ENCODE results near the gene SOD1. TPM values are rescaled to one million over a fixed set of nuclear protein-coding genes. Genes with fewer than 3 reads are reported as not detected.

SOD1 gene
- total and polyA plus RNA-seq, 2 of the 8 experiments (the other 6 are each of a cell fraction or from before 2014, with no cell fraction given) = 192 to 226 TPM

- H3K56ac ChIP-seq (replicated peaks; ENCODE audit: insufficient read length, low read depth, low read length) = no peak overlapping the region
- H3K4ac ChIP-seq (replicated peaks; ENCODE audit: insufficient read length, low read depth, low read length) = no peak overlapping the region
- no peak overlapping the region for H2BK20ac ChIP-seq (ENCODE audit: low read length)
- H3K4me2 ChIP-seq (ENCODE audit: insufficient read depth in 1 of 2, low read depth in 2 of 2, low read length in 2 of 2) = no peak overlapping the region
- H3K23me2 ChIP-seq (ENCODE audit: low read depth, low read length) = no peaks in the 10 kb centered on the region
- H3K23ac ChIP-seq (ENCODE audit: insufficient read length) = no peak overlapping the region
- no peak overlapping the region for H2BK12ac ChIP-seq (ENCODE audit: low read depth, low read length)
- no peak overlapping the region for H4K91ac ChIP-seq (replicated peaks; ENCODE audit: insufficient read length, low read length)
- no peak overlapping the region for H2BK120ac ChIP-seq (replicated peaks; ENCODE audit: low read depth, low read length)
- no peak for DNase-seq (ENCODE audit: low read depth in 1 of 2, low spot score in 2 of 2)
- ChIA-PET CTCF (ENCODE audit: partially characterized antibody) (interaction anchor here (1.3 kb wide), 1 partner anchor 24 kb away, joined by 7 read pairs; no protein-coding TSS in a partner anchor), POLR2A (ENCODE audit: partially characterized antibody) (no interaction called here)
- H3K27ac ChIP-seq (ENCODE audit: low read depth, low read length) = no peak overlapping the region
- H3K18ac ChIP-seq (ENCODE audit: extremely low read depth, low read length) = no peak overlapping the region
- H2BK5ac ChIP-seq (ENCODE audit: low read depth, low read length) = no peak overlapping the region
- H3K79me1 ChIP-seq (ENCODE audit: low read depth, low read length) = no peaks in the 10 kb centered on the region; the same call in 1 of the 2 replicates
- H2AFZ ChIP-seq (ENCODE audit: low read length) = no peak overlapping the region
- H3K4me1 ChIP-seq (replicated peaks in 1 of 4; ENCODE audit: control insufficient read depth in 3 of 4, insufficient read depth in 4 of 4, low read length in 3 of 4) = no peaks in the 10 kb centered on the region
- no peak for FAIRE-seq
- H4K20me1 ChIP-seq (replicated peaks in 1 of 2; ENCODE audit: control insufficient read depth in 1 of 2, insufficient read depth in 2 of 2, low read length in 2 of 2) = no peaks in the 10 kb centered on the region
- H3K9me3 ChIP-seq (ENCODE audit: insufficient read depth in 2 of 2, low read depth in 1 of 2, low read length in 1 of 2) = no peaks in the 10 kb centered on the region
- no peaks in the 10 kb centered on the region for H3K27me3 ChIP-seq (replicated peaks in 1 of 4; ENCODE audit: control insufficient read depth in 3 of 4, extremely low read depth in 1 of 4, insufficient read depth in 3 of 4, low read length in 3 of 4)
- no peak overlapping the region for H4K8ac ChIP-seq (ENCODE audit: extremely low read depth, insufficient read depth, low read length)
- 89% methylated on average over 3 of the region's 3 CpGs; no CpG with 5 or more reads in 1 of the 2 experiments for WGBS, 2 experiments (ENCODE audit: extremely low coverage in 1 of 2, insufficient coverage in 1 of 2, insufficient read length in 1 of 2, insufficient replicate concordance in 2 of 2, low coverage in 1 of 2, low lambda C conversion rate in 2 of 2, missing lambda C conversion rate in 1 of 2)
- H4K5ac ChIP-seq (ENCODE audit: insufficient read length, low read depth, low read length) = no peak overlapping the region
- no peak overlapping the region for H2AK5ac ChIP-seq (ENCODE audit: low read depth, low read length)
- no peak overlapping the region for H3K4me3 ChIP-seq (ENCODE audit: extremely low read depth in 1 of 4, insufficient read depth in 2 of 4, low read depth in 3 of 4, low read length in 4 of 4)
- H3K79me2 ChIP-seq (ENCODE audit: control insufficient read depth in 1 of 2, insufficient read depth in 2 of 2, low read length in 2 of 2) = no peaks in the 10 kb centered on the region
- no peaks in the 10 kb centered on the region for H3K36me3 ChIP-seq (ENCODE audit: control insufficient read depth in 2 of 4, insufficient read depth in 4 of 4, low read length in 3 of 4)
- H3K9ac ChIP-seq (replicated peaks in 1 of 4; ENCODE audit: extremely low read depth in 1 of 4, low read depth in 3 of 4, low read length in 3 of 4) = no peak overlapping the region
- no peak overlapping the region for H2BK15ac ChIP-seq (ENCODE audit: low read length)
- no peak overlapping the region for H3K14ac ChIP-seq (ENCODE audit: insufficient read length)
- TF ChIP-seq SP2 (IDR thresholded peaks at IDR 0.05; ENCODE audit: low read length) (no peak), USF2 (IDR thresholded peaks at IDR 0.05; ENCODE audit: low read length) (no peak), ATF3 (IDR thresholded peaks at IDR 0.05; ENCODE audit: insufficient read depth, low read depth, low read length) (no peak), TAF7 (optimal IDR thresholded peaks at IDR 0.05; ENCODE audit: borderline replicate concordance, low read depth, low read length) (no peak), KDM1A (IDR thresholded peaks at IDR 0.05; ENCODE audit: borderline replicate concordance, low read length) (no peak), TCF12 (IDR thresholded peaks at IDR 0.05; ENCODE audit: low read depth, low read length) (no peak), CTCF (IDR thresholded peaks at IDR 0.05; ENCODE audit: control extremely low read depth in 1 of 3, insufficient read depth in 1 of 3, low read depth in 1 of 3, low read length in 3 of 3) (no peak), HDAC2 (IDR thresholded peaks at IDR 0.05; ENCODE audit: borderline replicate concordance in 1 of 2, low read depth in 2 of 2, low read length in 2 of 2) (no peak), RBBP5 (IDR thresholded peaks at IDR 0.05; ENCODE audit: borderline replicate concordance, low read depth, low read length) (no peak), SP4 (IDR thresholded peaks at IDR 0.05; ENCODE audit: low read length) (no peak)
Observed at GRCh38 chr21:31647650-31648049, 11.8 kb upstream of the SOD1 start.
